NCI-H1105 (cell line): ENCODE measurements around the gene RAD54L.
"Not testable (repeated sequence)": the region's sequence is repeated elsewhere in the genome, so short reads cannot be mapped to it uniquely, and the experiment has no call there.

Source experiments
- DNase-seq: peaks from one replicate; lab custom pipeline; 2025; lab: John Stamatoyannopoulos, UW

RAD54L gene

GRCh38 chr1:46285730-46286477, 38.3 kb downstream of the RAD54L start:
- DNase-seq, result peak; percentile 82

GRCh38 chr1:46288485-46289133, 41.0 kb downstream of the RAD54L start:
- DNase-seq, result no peak

- no peak for DNase-seq
Observed at GRCh38 chr1:46289134-46289494, 41.6 kb downstream of the RAD54L start.

- no peak for DNase-seq
Observed at GRCh38 chr1:46289976-46290375, 42.4 kb downstream of the RAD54L start.

- no peak for DNase-seq
Observed at GRCh38 chr1:46295306-46295705, 47.7 kb downstream of the RAD54L start.

- no peak for DNase-seq
Observed at GRCh38 chr1:46298387-46298786, 50.8 kb downstream of the RAD54L start.

- DNase-seq, result no peak
Observed at GRCh38 chr1:46300673-46301405, 53.3 kb downstream of the RAD54L start.

GRCh38 chr1:46301406-46301807, 53.8 kb downstream of the RAD54L start:
- no peak for DNase-seq

- peak; percentile 17 for DNase-seq
Observed at GRCh38 chr1:46301808-46302640, 54.5 kb downstream of the RAD54L start.

- DNase-seq, result no peak
Observed at GRCh38 chr1:46302641-46303037, 55.1 kb downstream of the RAD54L start.

GRCh38 chr1:46303038-46303871, 55.7 kb downstream of the RAD54L start, which contains the start of the genes LRRC41 and UQCRH:
Gene LRRC41 (minus strand): TSS chr1:46303616. CDS start chr1:46303322, 294 bp downstream.
Gene UQCRH (plus strand): TSS chr1:46303698. CDS start chr1:46303767, 69 bp downstream.
- peak; percentile 92 for DNase-seq

GRCh38 chr1:46303872-46304326, 56.3 kb downstream of the RAD54L start:
- DNase-seq, result no peak

- no peak for DNase-seq
Observed at GRCh38 chr1:46306159-46306530, 58.6 kb downstream of the RAD54L start.

- DNase-seq, result no peak
Observed at GRCh38 chr1:46309401-46310159, 62.0 kb downstream of the RAD54L start.

- no peak for DNase-seq
Observed at GRCh38 chr1:46310321-46310720, 62.8 kb downstream of the RAD54L start.

GRCh38 chr1:46315669-46316403, 68.3 kb downstream of the RAD54L start:
- DNase-seq, result no peak

- no peak for DNase-seq
Observed at GRCh38 chr1:46317323-46317722, 69.8 kb downstream of the RAD54L start.

GRCh38 chr1:46319301-46319700, 71.7 kb downstream of the RAD54L start:
- DNase-seq, result not testable (repeated sequence)
